ENCODE data around the gene CRABP2. TPM values are rescaled to one million over a fixed set of nuclear protein-coding genes. Genes with fewer than 3 reads are reported as not detected.

CRABP2 gene
- total and polyA plus RNA-seq, 12 donors, result 3.1 to 17.8 (median 7.2) TPM

- H3K27me3 ChIP-seq, result no peaks in the 10 kb centered on the region
- intact Hi-C loops (cut with DNase I), result loop anchor here (2.0 to 5.0 kb wide), 2 partner anchors 30 to 35 kb away; no protein-coding TSS in a partner anchor
- WGBS, 4 donors, result 3 to 5% (median 4%) methylated on average over 43 to 54 of the region's 54 CpGs
- no peaks in the 10 kb centered on the region for H3K36me3 ChIP-seq (replicated peaks in 1 of 2)
- no peak for TF ChIP-seq POLR2A (IDR thresholded peaks at IDR 0.05)
- peak; percentile 88 to 98 (median 90) for TF ChIP-seq CTCF (IDR thresholded peaks at IDR 0.05)
- no peaks in the 10 kb centered on the region for H3K9me3 ChIP-seq (replicated peaks in 1 of 3)
- no peak overlapping the region for H3K27ac ChIP-seq
- peak; percentile 65 to 90 (median 82) for DNase-seq
- peaks cover 35 to 52% of the 10 kb centered on the region in 2 donors for H3K4me1 ChIP-seq (replicated peaks in 1 of 2)
- peak overlapping the region in 2 of 4 donors; percentile 7 to 10 for H3K4me3 ChIP-seq
These were observed 48.3 kb downstream of the CRABP2 start for GRCh38 chr1:156656806-156657740.

- DNase-seq, result no peak
- Histone ChIP-seq H3K4me3 (no peak overlapping the region), H3K27me3 (no peaks in the 10 kb centered on the region), H3K36me3 (replicated peaks in 1 of 2) (no peaks in the 10 kb centered on the region), H3K4me1 (replicated peaks in 1 of 2) (peaks cover 27 to 43% of the 10 kb centered on the region in 2 donors), H3K27ac (no peak overlapping the region), H3K9me3 (replicated peaks in 1 of 3) (no peaks in the 10 kb centered on the region)
- no peak for TF ChIP-seq POLR2A (IDR thresholded peaks at IDR 0.05)
- intact Hi-C loops (cut with DNase I), result loop anchor here (2.0 to 5.0 kb wide), 2 partner anchors 29 to 34 kb away; no protein-coding TSS in a partner anchor
- WGBS, 4 donors, result 58 to 79% (median 68%) methylated on average over 9 of the region's 9 CpGs
These were observed 49.4 kb downstream of the CRABP2 start for GRCh38 chr1:156655904-156656516.

- intact Hi-C loops (cut with DNase I), result loop anchor here in 1 of 2 donors (5.0 kb wide), 1 partner anchor 33 kb away; no protein-coding TSS in a partner anchor
- 72 to 86% (median 80%) methylated on average over 2 of the region's 2 CpGs for WGBS, 4 donors
- TF ChIP-seq CTCF (IDR thresholded peaks at IDR 0.05), result no peak
- H3K27ac ChIP-seq, result no peak overlapping the region
- H3K9me3 ChIP-seq (replicated peaks in 1 of 3), result no peaks in the 10 kb centered on the region
- peaks cover 21 to 36% of the 10 kb centered on the region in 2 donors for H3K4me1 ChIP-seq (replicated peaks in 1 of 2)
- no peak overlapping the region for H3K4me3 ChIP-seq
- H3K27me3 ChIP-seq, result no peaks in the 10 kb centered on the region
- H3K36me3 ChIP-seq (replicated peaks in 1 of 2), result no peaks in the 10 kb centered on the region
- no peak for DNase-seq
These were observed 50.1 kb downstream of the CRABP2 start for GRCh38 chr1:156655151-156655903.

- 50 to 89% (median 80%) methylated on average over 1 of the region's 1 CpG for WGBS, 4 donors
- Histone ChIP-seq H3K36me3 (replicated peaks in 1 of 2) (no peaks in the 10 kb centered on the region), H3K9me3 (replicated peaks in 1 of 3) (no peaks in the 10 kb centered on the region), H3K27ac (no peak overlapping the region), H3K27me3 (no peaks in the 10 kb centered on the region), H3K4me1 (replicated peaks in 1 of 2) (peaks cover 18 to 32% of the 10 kb centered on the region in 2 donors), H3K4me3 (no peak overlapping the region)
- DNase-seq, result peak in 1 of 7 donors; percentile 21
- TF ChIP-seq POLR2A (IDR thresholded peaks at IDR 0.05), result no peak
- no peak for TF ChIP-seq CTCF (IDR thresholded peaks at IDR 0.05)
- intact Hi-C loops (cut with DNase I), result loop anchor here in 1 of 2 donors (5.0 kb wide), 1 partner anchor 32 kb away; no protein-coding TSS in a partner anchor
These were observed 50.7 kb downstream of the CRABP2 start for GRCh38 chr1:156654700-156655099.

Measured in adrenal gland (tissue), 12 donors.